H1 (cell line): ENCODE results near the gene ADPGK. TPM values are rescaled to one million over a fixed set of nuclear protein-coding genes. Genes with fewer than 3 reads are reported as not detected.

Experiments used
- CTCF ChIA-PET: fragments of 300-600 bp; sonication (Branson Sonifier 250); formaldehyde crosslinking; loops from one replicate; lab custom pipeline; 2021; ENCODE audit not compliant: partially characterized antibody; lab: Charles Lee
- POLR2A ChIA-PET: fragments of 300-600 bp; sonication (Branson Sonifier 250); formaldehyde crosslinking; loops from one replicate; lab custom pipeline; 2021; ENCODE audit warnings: inconsistent platforms; ENCODE audit not compliant: partially characterized antibody; lab: Charles Lee
- DNase-seq, 2 experiments: peaks; one replicate each; pipeline versions ENCODE4 v3.0.0 to v3.0.0-alpha.2; 2010 to 2022; ENCODE audit warnings: low spot score in 2 of 2, low read depth in 1 of 2, mixed read lengths in 1 of 2
- FAIRE-seq: peaks from 2 replicates; lab custom pipeline; 2011; peaks lifted over from hg19 to GRCh38; lab: Jason Lieb, UNC
- H2AFZ ChIP-seq: 2 replicates; pipeline ENCODE4 v1.8.1; 2012; ENCODE audit warnings: low read length, inconsistent platforms
- H2AK5ac ChIP-seq: 2 replicates; pipeline ENCODE4 v1.6.1; 2013; ENCODE audit warnings: low read depth, low read length
- H2BK120ac ChIP-seq: replicated peaks from 2 replicates; pipeline ENCODE3; 2013; ENCODE audit warnings: low read depth, low read length, inconsistent platforms
- H2BK12ac ChIP-seq: 2 replicates; pipeline ENCODE4 v1.6.1; 2013; ENCODE audit warnings: low read depth, low read length
- H2BK15ac ChIP-seq: 2 replicates; pipeline ENCODE4 v1.6.1; 2013; ENCODE audit warnings: low read length
- H2BK20ac ChIP-seq: 2 replicates; pipeline ENCODE4 v1.6.1; 2013; ENCODE audit warnings: low read length
- H2BK5ac ChIP-seq: 2 replicates; pipeline ENCODE4 v1.6.1; 2013; ENCODE audit warnings: low read depth, low read length
- H3K14ac ChIP-seq: 2 replicates; pipeline ENCODE4 v1.6.1; 2013; ENCODE audit warnings: inconsistent platforms; ENCODE audit not compliant: insufficient read length
- H3K18ac ChIP-seq: 2 replicates; pipeline ENCODE4 v1.6.1; 2013; ENCODE audit warnings: low read length; ENCODE audit errors: extremely low read depth
- H3K23ac ChIP-seq: 2 replicates; pipeline ENCODE4 v1.6.1; 2013; ENCODE audit warnings: inconsistent platforms; ENCODE audit not compliant: insufficient read length
- H3K23me2 ChIP-seq: 2 replicates; pipeline ENCODE4 v1.6.1; 2013; ENCODE audit warnings: low read depth, low read length
- H3K27ac ChIP-seq: 2 replicates; pipeline ENCODE4 v1.6.1; 2011; ENCODE audit warnings: low read depth, low read length, inconsistent platforms
- H3K27me3 ChIP-seq, 4 experiments: replicated peaks in 1 of 4; 1 replicate in 1 of 4; 2 replicates in 3 of 4; pipeline versions ENCODE4 v1.6.1 to v1.8.1; 2011 to 2013; ENCODE audit warnings: low read length in 3 of 4, mild to moderate bottlenecking in 3 of 4, inconsistent platforms in 2 of 4, mixed read lengths in 2 of 4, moderate library complexity in 1 of 4; ENCODE audit not compliant: control insufficient read depth in 3 of 4, insufficient read depth in 3 of 4; ENCODE audit errors: extremely low read depth in 1 of 4
- H3K36me3 ChIP-seq, 4 experiments: 2 replicates each; pipeline versions ENCODE4 v1.6.1 to v1.8.1; 2011 to 2013; ENCODE audit warnings: mild to moderate bottlenecking in 4 of 4, low read length in 3 of 4, moderate library complexity in 2 of 4, control low read depth in 1 of 4, inconsistent platforms in 1 of 4; ENCODE audit not compliant: insufficient read depth in 4 of 4, control insufficient read depth in 2 of 4
- H3K4ac ChIP-seq: replicated peaks from 2 replicates; pipeline ENCODE3; 2013; ENCODE audit warnings: low read length, low read depth, mixed read lengths, inconsistent platforms; ENCODE audit not compliant: insufficient read length
- H3K4me1 ChIP-seq, 4 experiments: replicated peaks in 1 of 4; 1 replicate in 1 of 4; 2 replicates in 3 of 4; pipeline versions ENCODE4 v1.6.1 to v1.8.1; 2011 to 2013; ENCODE audit warnings: low read length in 3 of 4, inconsistent platforms in 2 of 4, mixed read lengths in 1 of 4; ENCODE audit not compliant: insufficient read depth in 4 of 4, control insufficient read depth in 3 of 4
- H3K4me2 ChIP-seq, 2 experiments: 2 replicates each; pipeline versions ENCODE4 v1.6.1 to v1.8.1; 2011 to 2013; ENCODE audit warnings: low read depth in 2 of 2, low read length in 2 of 2, control low read depth in 1 of 2, inconsistent platforms in 1 of 2, mild to moderate bottlenecking in 1 of 2; ENCODE audit not compliant: insufficient read depth in 1 of 2
- H3K4me3 ChIP-seq, 4 experiments: fragments of 200-600, 300-600 bp in 1 of 4; sonication (generic), shearing (Covaris generic), sonication (Bioruptor Twin) in 1 of 4; 2 replicates each; pipeline versions ENCODE4 v1.5.1 to v1.8.1; 2011 to 2016; ENCODE audit warnings: low read length in 4 of 4, low read depth in 3 of 4, control low read depth in 2 of 4, inconsistent platforms in 2 of 4, mild to moderate bottlenecking in 2 of 4, mixed read lengths in 1 of 4, moderate library complexity in 1 of 4; ENCODE audit not compliant: insufficient read depth in 2 of 4; ENCODE audit errors: extremely low read depth in 1 of 4
- H3K56ac ChIP-seq: replicated peaks from 2 replicates; pipeline ENCODE3; 2013; ENCODE audit warnings: low read depth, mild to moderate bottlenecking, mixed read lengths, low read length, inconsistent platforms; ENCODE audit not compliant: insufficient read length
- H3K79me1 ChIP-seq: 2 replicates; pipeline ENCODE4 v1.6.1; 2013; ENCODE audit warnings: low read depth, low read length, control low read depth
- H3K79me2 ChIP-seq, 2 experiments: 2 replicates each; pipeline versions ENCODE4 v1.6.1 to v1.8.1; 2012 to 2013; ENCODE audit warnings: low read length in 2 of 2, mild to moderate bottlenecking in 2 of 2, inconsistent platforms in 1 of 2; ENCODE audit not compliant: insufficient read depth in 2 of 2, control insufficient read depth in 1 of 2
- H3K9ac ChIP-seq, 4 experiments: replicated peaks in 1 of 4; 1 replicate in 1 of 4; 2 replicates in 3 of 4; pipeline versions ENCODE4 v1.6.1 to v1.8.1; 2011 to 2013; ENCODE audit warnings: low read depth in 3 of 4, low read length in 3 of 4, control low read depth in 2 of 4, mild to moderate bottlenecking in 2 of 4, moderate library complexity in 2 of 4, inconsistent platforms in 1 of 4; ENCODE audit errors: extremely low read depth in 1 of 4
- H3K9me3 ChIP-seq, 2 experiments: 2 replicates each; pipeline versions ENCODE4 v1.6.1 to v1.8.1; 2012 to 2013; ENCODE audit warnings: mild to moderate bottlenecking in 2 of 2, moderate library complexity in 2 of 2, control low read depth in 1 of 2, inconsistent platforms in 1 of 2, low read depth in 1 of 2, low read length in 1 of 2, mixed read lengths in 1 of 2; ENCODE audit not compliant: insufficient read depth in 2 of 2
- H4K20me1 ChIP-seq, 2 experiments: replicated peaks in 1 of 2; 2 replicates each; pipeline versions ENCODE3 to v1.8.1; 2011 to 2013; ENCODE audit warnings: inconsistent platforms in 2 of 2, low read length in 2 of 2, mild to moderate bottlenecking in 1 of 2; ENCODE audit not compliant: insufficient read depth in 2 of 2, control insufficient read depth in 1 of 2
- H4K5ac ChIP-seq: 2 replicates; pipeline ENCODE4 v1.6.1; 2013; ENCODE audit warnings: low read length, low read depth, mixed read lengths, inconsistent platforms; ENCODE audit not compliant: insufficient read length
- H4K8ac ChIP-seq: 2 replicates; pipeline ENCODE4 v1.8.0; 2013; ENCODE audit warnings: mild to moderate bottlenecking, moderate library complexity, low read length, inconsistent platforms; ENCODE audit not compliant: insufficient read depth; ENCODE audit errors: extremely low read depth
- H4K91ac ChIP-seq: replicated peaks from 2 replicates; pipeline ENCODE3; 2013; ENCODE audit warnings: low read length, mixed read lengths, inconsistent platforms; ENCODE audit not compliant: insufficient read length
- EGR1 ChIP-seq: IDR thresholded peaks from 2 replicates; pipeline ENCODE4 v1.6.1; 2011; ENCODE audit warnings: low read depth, low read length, borderline replicate concordance
- HDAC6 ChIP-seq: IDR thresholded peaks from one replicate; pipeline ENCODE4 v1.7.1; 2012; ENCODE audit warnings: low read depth, mild to moderate bottlenecking, inconsistent platforms, low read length, moderate library complexity
- KDM4A ChIP-seq: IDR thresholded peaks from one replicate; pipeline ENCODE4 v1.7.1; 2012; ENCODE audit warnings: low read depth, mild to moderate bottlenecking, moderate library complexity, low read length, inconsistent platforms; ENCODE audit not compliant: severe bottlenecking
- NANOG ChIP-seq: IDR thresholded peaks from 2 replicates; pipeline ENCODE4 v1.6.1; 2011; ENCODE audit warnings: low read length, low read depth, mild to moderate bottlenecking, inconsistent platforms; ENCODE audit not compliant: insufficient read depth, poor library complexity, severe bottlenecking
- RXRA ChIP-seq: IDR thresholded peaks from 2 replicates; pipeline ENCODE4 v1.6.1; 2011; ENCODE audit warnings: low read depth, mild to moderate bottlenecking, low read length, moderate library complexity; ENCODE audit not compliant: insufficient read depth
- SIN3A ChIP-seq, 2 experiments: IDR thresholded peaks in 1 of 2; conservative IDR thresholded peaks in 1 of 2; 2 replicates each; pipeline ENCODE4 v1.6.1; 2011 to 2012; ENCODE audit warnings: low read length in 2 of 2, improper control_type of control experiment in 1 of 2, low read depth in 1 of 2, mild to moderate bottlenecking in 1 of 2
- SIX5 ChIP-seq: IDR thresholded peaks from 2 replicates; pipeline ENCODE4 v1.6.1; 2011; ENCODE audit warnings: mild to moderate bottlenecking, low read depth, low read length
- SP1 ChIP-seq: IDR thresholded peaks from 2 replicates; pipeline ENCODE4 v1.6.1; 2011; ENCODE audit warnings: low read depth, low read length
- SP4 ChIP-seq: IDR thresholded peaks from 2 replicates; pipeline ENCODE4 v1.6.1; 2012; ENCODE audit warnings: low read length, inconsistent platforms
- TCF12 ChIP-seq: IDR thresholded peaks from 2 replicates; pipeline ENCODE4 v1.6.1; 2011; ENCODE audit warnings: low read depth, mild to moderate bottlenecking, low read length
- TEAD4 ChIP-seq: IDR thresholded peaks from 2 replicates; pipeline ENCODE4 v1.6.1; 2012; ENCODE audit warnings: low read depth, low read length, inconsistent platforms, mixed read lengths
- ZNF274 ChIP-seq: IDR thresholded peaks from 2 replicates; pipeline ENCODE4 v1.7.0; 2012; ENCODE audit warnings: low read length, borderline replicate concordance; ENCODE audit errors: extremely low read depth
- WGBS, 2 experiments: shearing (Covaris generic) in 1 of 2; methylation state at CpG; one replicate each; pipeline versions ENCODE4 v1.1.6 to v1.1.7; 2013 to 2015; ENCODE audit warnings: low lambda C conversion rate in 2 of 2, mixed read lengths in 2 of 2, inconsistent platforms in 1 of 2, low coverage in 1 of 2, missing lambda C conversion rate in 1 of 2; ENCODE audit not compliant: insufficient replicate concordance in 2 of 2, insufficient coverage in 1 of 2, insufficient read length in 1 of 2; ENCODE audit errors: extremely low coverage in 1 of 2, missing lambda C conversion rate in 1 of 2; 5-methylcytosine and 5-hydroxymethylcytosine counted together
- polyA plus RNA-seq, 7 experiments: library from polyadenylated mRNA; depleted of rRNA in 3 of 7; stranded (reverse) in 5 of 7; unstranded in 2 of 7; fragments of >200 nt in 5 of 7; fragments of 200-250 nt in 2 of 7; gene quantifications; 1 replicate in 5 of 7; 2 replicates in 1 of 7; 4 replicates in 1 of 7; pipeline versions ENCODE4 v1.2.1 to v1.2.3, GENCODE V29; 2011 to 2013; ENCODE audit warnings: missing spikeins in 2 of 7, mixed read lengths in 2 of 7
- total RNA-seq: library from RNA; stranded (reverse); fragmentation: NEBNext Ultra II Directional; extraction: Animal tissue kit (Norgen Biotek cat#: 25700); gene quantifications from 2 replicates; pipeline ENCODE4 v1.2.1, GENCODE V29; 2021

The ADPGK gene
- total and polyA plus RNA-seq, 2 of the 8 experiments (the other 6 are each of a cell fraction or from before 2014, with no cell fraction given), result 32.2 to 38.2 TPM

GRCh38 chr15:72793766-72794660 is 10.5 kb upstream of the ADPGK start:
- no peak overlapping the region for H2AK5ac ChIP-seq
- H3K79me2 ChIP-seq, result no peaks in the 10 kb centered on the region
- no peak overlapping the region for H3K4ac ChIP-seq
- no peak overlapping the region for H3K56ac ChIP-seq
- H2AFZ ChIP-seq, result 0 out of 2 replicates have a peak overlapping the region, but pooled peaks have one; percentile 21
- no peak overlapping the region for H3K14ac ChIP-seq
- DNase-seq (no peak), FAIRE-seq (no peak)
- H3K4me3 ChIP-seq, result no peak overlapping the region
- peaks cover 0 to 3% (median 0%) of the 10 kb centered on the region in 4 experiments; a peak in 1 of 7 replicates for H3K4me1 ChIP-seq
- peaks cover 1 to 4% (median 2%) of the 10 kb centered on the region in 4 experiments; a peak in 4 of 7 replicates for H3K27me3 ChIP-seq
- H3K9ac ChIP-seq, result no peak overlapping the region
- H3K9me3 ChIP-seq, result no peaks in the 10 kb centered on the region
- ChIA-PET POLR2A (interaction anchor here (0.5 to 2.4 kb wide), 3 partner anchors 8 to 443 kb away, joined by 3 to 11 read pairs (median 3); no protein-coding TSS in a partner anchor), CTCF (interaction anchor here (0.6 to 3.6 kb wide), 12 partner anchors 8 to 486 kb away, joined by 3 to 21 read pairs (median 3); no protein-coding TSS in a partner anchor)
- H2BK20ac ChIP-seq, result no peak overlapping the region
- no peak overlapping the region for H4K91ac ChIP-seq
- WGBS, 2 experiments, result 86% methylated on average over 7 of the region's 7 CpGs; no CpG with 5 or more reads in 1 of the 2 experiments
- H4K20me1 ChIP-seq, result peaks cover 0 to 2% of the 10 kb centered on the region in 2 experiments
- H3K23me2 ChIP-seq, result peaks cover 7% of the 10 kb centered on the region; the same call in 1 of the 2 replicates
- no peak overlapping the region for H4K8ac ChIP-seq
- H3K23ac ChIP-seq, result no peak overlapping the region
- H3K27ac ChIP-seq, result no peak overlapping the region
- H2BK120ac ChIP-seq, result no peak overlapping the region
- no peak overlapping the region for H2BK5ac ChIP-seq
- no peak overlapping the region for H2BK12ac ChIP-seq
- H3K18ac ChIP-seq, result no peak overlapping the region
- H4K5ac ChIP-seq, result no peak overlapping the region
- no peak overlapping the region for H2BK15ac ChIP-seq
- H3K36me3 ChIP-seq, result no peaks in the 10 kb centered on the region
- H3K4me2 ChIP-seq, result no peak overlapping the region
- H3K79me1 ChIP-seq, result no peaks in the 10 kb centered on the region
- no peak for TF ChIP-seq RXRA
- TF ChIP-seq EGR1, result no peak
- TF ChIP-seq SIX5, result no peak
- no peak for TF ChIP-seq KDM4A
- no peak for TF ChIP-seq ZNF274
- no peak for TF ChIP-seq SP4
- TF ChIP-seq HDAC6, result no peak
- no peak for TF ChIP-seq NANOG
- no peak for TF ChIP-seq SP1
- no peak for TF ChIP-seq SIN3A (conservative IDR thresholded peaks at IDR 0.05 in 1 of 2, IDR thresholded peaks at IDR 0.05 in 1 of 2; ENCODE audit: low read depth in 1 of 2, low read length in 2 of 2)
- TF ChIP-seq TEAD4, result no peak
- TF ChIP-seq TCF12, result no peak
